IPS-20b (cell line): ENCODE data around the gene GPATCH2.

ENCODE experiments used
- H3K27ac ChIP-seq: one replicate; pipeline ENCODE4 v1.5.1; 2013; ENCODE audit warnings: low read length
- H3K27me3 ChIP-seq: 2 replicates; pipeline ENCODE4 v1.6.1; 2013; ENCODE audit warnings: mild to moderate bottlenecking, low read length, inconsistent platforms; ENCODE audit not compliant: insufficient read depth
- H3K36me3 ChIP-seq: 2 replicates; pipeline ENCODE4 v1.6.1; 2013; ENCODE audit warnings: low read depth, mild to moderate bottlenecking, inconsistent platforms, low read length, moderate library complexity; ENCODE audit not compliant: insufficient read depth
- H3K4me1 ChIP-seq: 2 replicates; pipeline ENCODE4 v1.6.1; 2013; ENCODE audit warnings: mild to moderate bottlenecking, control low read depth, inconsistent platforms, low read length, moderate library complexity; ENCODE audit not compliant: insufficient read depth
- H3K4me3 ChIP-seq: 2 replicates; pipeline ENCODE4 v1.5.1; 2013; ENCODE audit warnings: mild to moderate bottlenecking, low read length, inconsistent platforms
- H3K9ac ChIP-seq: 2 replicates; pipeline ENCODE4 v1.6.1; 2013; ENCODE audit warnings: low read depth, mild to moderate bottlenecking, inconsistent platforms, low read length, moderate library complexity
- H3K9me3 ChIP-seq: 2 replicates; pipeline ENCODE4 v1.6.1; 2013; ENCODE audit warnings: mild to moderate bottlenecking, low read depth, low read length, inconsistent platforms; ENCODE audit not compliant: insufficient read depth

The GPATCH2 gene

DNA sequence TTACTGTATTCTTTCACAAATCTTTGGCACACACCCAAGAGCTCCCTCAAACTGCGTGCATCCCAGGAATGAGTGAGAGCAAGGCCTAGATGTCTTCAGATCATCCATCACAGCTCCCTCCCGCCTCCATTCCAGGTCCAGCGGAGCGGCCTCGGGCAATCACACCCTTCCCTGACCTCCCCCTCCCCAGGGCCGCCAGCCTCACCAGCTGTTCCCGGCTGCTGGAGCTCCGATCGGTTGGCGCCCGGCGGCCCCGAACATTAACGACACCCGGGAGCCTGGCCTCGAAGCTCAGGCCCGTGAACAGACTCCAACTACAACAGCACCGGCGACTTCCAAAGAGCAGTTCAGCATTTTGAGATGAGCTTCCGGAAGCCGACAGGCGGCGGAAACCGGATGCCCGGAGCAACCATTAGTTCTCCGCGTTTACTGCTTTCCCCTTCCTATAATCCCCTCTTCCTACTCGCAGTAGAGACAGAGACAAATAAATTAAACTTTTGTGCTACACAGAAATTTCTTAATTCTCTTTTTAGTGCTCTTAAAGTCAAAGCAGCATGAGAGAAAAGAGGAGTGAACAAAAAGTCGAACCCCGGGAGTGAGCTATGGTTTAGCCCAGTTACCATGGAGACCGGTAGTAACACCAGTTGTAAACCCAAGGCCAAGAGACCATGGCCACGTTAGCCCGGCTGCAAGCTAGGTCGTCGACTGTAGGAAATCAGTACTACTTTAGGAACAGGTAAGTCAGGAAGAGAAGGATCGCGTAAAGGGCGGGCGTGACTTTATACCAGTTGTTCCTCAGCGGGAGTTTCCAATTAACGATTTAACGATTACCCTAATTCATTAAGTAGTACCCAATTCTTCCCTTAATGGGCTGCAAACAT is at the start of gene GPATCH2, which contains the start of gene SPATA17:
Gene GPATCH2 (minus strand): TSS at position 380 of the 881 bp plus-strand sequence. CDS start 119 bp downstream, at position 261.
Gene SPATA17 (plus strand): TSS at position 634 of the 881 bp plus-strand sequence. CDS start 35 bp downstream, at position 669.
- H3K27me3 ChIP-seq = no peaks in the 10 kb centered on the region
- H3K27ac ChIP-seq = peak within 1 kb of the TSS; percentile 95
- H3K4me1 ChIP-seq = peaks cover 3% of the 10 kb centered on the region
- H3K9me3 ChIP-seq = no peaks in the 10 kb centered on the region
- H3K36me3 ChIP-seq = no peaks in the 10 kb centered on the region
- peak within 1 kb of the TSS; percentile 99 for H3K9ac ChIP-seq
- H3K4me3 ChIP-seq = peak within 1 kb of the TSS; percentile 87

DNA sequence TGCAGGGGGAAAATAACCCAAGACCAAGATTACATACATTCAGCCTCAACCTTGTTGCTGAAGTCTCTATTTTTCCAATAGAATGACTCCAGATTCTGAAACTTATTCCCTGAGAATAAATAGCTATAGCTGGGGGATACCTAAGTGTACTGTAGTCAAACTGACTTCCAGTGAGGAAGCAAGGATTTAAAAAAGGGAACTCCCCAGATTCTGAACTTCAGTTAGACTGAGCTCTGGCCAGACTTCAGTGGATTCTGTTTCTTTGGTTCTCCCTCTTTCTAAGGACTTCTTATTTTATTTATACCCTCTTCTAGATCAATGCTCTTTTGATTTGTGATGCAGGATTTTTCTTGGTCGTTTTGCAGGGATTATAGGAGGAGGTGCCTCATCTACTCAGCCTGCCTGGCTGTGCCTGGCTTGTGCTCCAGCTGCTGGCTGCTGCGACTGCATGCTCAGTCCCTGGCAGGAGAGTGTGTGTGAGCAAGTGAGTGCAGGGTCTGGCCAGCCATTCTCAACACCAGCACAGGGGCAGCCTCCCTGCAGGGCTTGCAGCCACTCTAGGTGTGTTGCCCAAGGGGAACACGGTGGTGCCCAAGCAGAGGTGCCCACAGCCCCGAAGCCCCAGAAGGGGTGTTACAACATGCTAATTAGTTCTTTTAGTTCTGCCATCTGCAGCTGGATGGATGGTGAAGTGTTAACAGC is 43.3 kb upstream of the GPATCH2 start:
- no peak overlapping the region for H3K4me3 ChIP-seq
- H3K4me1 ChIP-seq = no peaks in the 10 kb centered on the region
- H3K27ac ChIP-seq = no peak overlapping the region
- H3K9me3 ChIP-seq = no peaks in the 10 kb centered on the region
- no peak overlapping the region for H3K9ac ChIP-seq
- no peaks in the 10 kb centered on the region for H3K36me3 ChIP-seq
- no peaks in the 10 kb centered on the region for H3K27me3 ChIP-seq

DNA sequence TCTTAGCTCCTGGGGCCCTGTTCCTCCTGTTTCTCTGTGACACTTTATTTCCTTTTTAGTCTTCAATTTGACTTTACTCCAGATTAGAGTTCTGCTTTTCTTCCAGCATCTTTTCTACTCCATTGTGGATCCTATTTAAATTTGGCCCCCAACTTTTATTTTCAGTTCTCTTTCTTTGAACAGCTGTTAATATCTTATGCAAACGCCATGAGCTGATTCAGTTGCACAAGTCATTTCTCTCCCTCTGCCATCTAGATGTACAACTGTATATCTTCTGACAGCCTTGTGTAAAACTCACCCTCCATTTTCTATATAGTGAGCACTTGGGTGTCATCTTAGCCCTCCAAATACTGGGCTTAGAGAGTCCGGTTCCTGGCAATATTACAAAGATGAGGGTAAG is 42.5 kb upstream of the GPATCH2 start:
- H3K36me3 ChIP-seq = no peaks in the 10 kb centered on the region
- no peak overlapping the region for H3K4me3 ChIP-seq
- no peak overlapping the region for H3K27ac ChIP-seq
- peaks cover 3% of the 10 kb centered on the region; the same call in 1 of the 2 replicates for H3K4me1 ChIP-seq
- H3K9ac ChIP-seq = no peak overlapping the region
- no peaks in the 10 kb centered on the region for H3K9me3 ChIP-seq
- no peaks in the 10 kb centered on the region for H3K27me3 ChIP-seq

DNA sequence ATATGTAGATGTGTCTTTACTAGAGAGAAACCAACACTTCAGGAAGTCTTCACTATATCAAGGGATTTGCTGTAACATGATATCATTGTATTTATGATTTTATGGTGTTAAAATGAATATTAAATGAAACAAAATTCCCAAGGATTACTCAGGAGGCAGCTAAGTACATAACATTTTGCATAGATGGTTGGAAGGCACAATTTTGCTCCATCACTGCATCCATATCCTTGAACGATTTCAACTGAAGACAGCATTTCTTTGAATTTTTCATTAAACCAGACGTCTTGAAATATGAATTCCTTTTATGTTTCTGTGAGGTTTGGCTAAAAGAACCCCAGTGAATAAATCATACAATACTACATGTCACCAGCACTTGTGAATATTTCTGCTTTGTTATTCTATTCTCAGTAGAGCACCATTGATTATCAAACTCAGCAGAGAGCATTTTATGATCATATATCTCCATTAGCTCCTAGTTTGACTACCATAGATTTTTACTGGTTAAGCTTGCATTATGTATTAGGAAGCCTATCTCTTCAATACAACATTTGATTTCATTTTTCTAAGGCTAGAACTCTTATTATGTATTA is 37.6 kb upstream of the GPATCH2 start:
- H3K9me3 ChIP-seq = no peaks in the 10 kb centered on the region
- no peaks in the 10 kb centered on the region for H3K27me3 ChIP-seq
- no peak overlapping the region for H3K9ac ChIP-seq
- peaks cover 5% of the 10 kb centered on the region; the same call in 1 of the 2 replicates for H3K4me1 ChIP-seq
- H3K36me3 ChIP-seq = no peaks in the 10 kb centered on the region
- no peak overlapping the region for H3K27ac ChIP-seq
- H3K4me3 ChIP-seq = no peak overlapping the region

DNA sequence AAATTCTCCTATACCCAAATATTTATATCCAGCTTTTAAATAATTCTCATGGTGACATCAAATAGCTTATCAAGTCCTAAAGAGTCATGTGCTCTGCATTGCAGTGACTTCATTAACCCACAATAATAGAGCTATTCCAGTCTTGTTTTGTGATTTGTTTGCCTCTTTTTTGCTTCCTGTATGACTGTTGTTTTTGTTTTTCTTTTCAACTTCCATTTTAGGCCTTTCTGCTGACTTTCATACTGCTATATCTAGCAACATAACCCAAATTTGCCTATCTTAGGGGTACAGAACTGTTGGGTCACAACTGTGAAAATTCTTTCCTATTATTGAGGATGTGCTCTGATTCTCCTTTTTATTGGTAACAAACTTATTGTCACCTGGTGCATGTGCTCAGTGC is 30.5 kb upstream of the GPATCH2 start:
- no peaks in the 10 kb centered on the region for H3K4me1 ChIP-seq
- H3K4me3 ChIP-seq = no peak overlapping the region
- no peaks in the 10 kb centered on the region; the same call in 1 of the 2 replicates for H3K9me3 ChIP-seq
- no peaks in the 10 kb centered on the region for H3K27me3 ChIP-seq
- no peak overlapping the region for H3K9ac ChIP-seq
- no peaks in the 10 kb centered on the region for H3K36me3 ChIP-seq
- H3K27ac ChIP-seq = no peak overlapping the region

DNA sequence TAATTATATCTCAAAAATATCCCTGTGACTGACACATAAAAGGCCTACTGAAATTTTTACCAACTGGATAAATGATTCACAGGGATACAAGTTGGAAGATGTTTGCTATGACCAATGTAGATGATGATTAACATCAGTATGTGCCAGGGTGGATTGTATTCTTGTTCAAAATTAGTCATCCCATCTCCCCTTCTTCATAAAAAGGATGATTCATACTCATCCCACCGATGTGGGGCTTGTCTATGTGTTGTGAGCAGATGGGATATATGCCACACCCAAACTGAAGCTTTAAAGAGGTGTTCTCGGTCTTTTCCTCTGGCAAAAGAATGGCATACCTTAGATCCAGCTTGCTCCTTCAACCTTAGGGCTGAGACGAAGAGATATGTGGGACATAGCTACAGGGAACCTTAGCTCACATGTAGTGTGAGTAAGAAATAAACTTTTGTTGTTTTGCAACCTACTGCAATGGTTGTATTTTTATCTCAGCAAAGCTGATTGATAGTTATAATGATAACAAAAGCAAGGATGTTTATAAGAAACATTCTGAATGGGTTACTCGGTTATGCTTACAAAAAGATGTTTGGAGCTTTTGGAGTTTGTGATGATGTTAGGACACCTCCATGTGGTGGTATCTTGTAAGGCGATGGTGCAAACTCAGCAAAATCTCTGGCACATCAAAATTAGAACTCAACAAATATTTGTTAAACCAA is 29.6 kb upstream of the GPATCH2 start:
- no peaks in the 10 kb centered on the region for H3K27me3 ChIP-seq
- no peaks in the 10 kb centered on the region for H3K36me3 ChIP-seq
- no peak overlapping the region for H3K9ac ChIP-seq
- no peaks in the 10 kb centered on the region for H3K4me1 ChIP-seq
- no peak overlapping the region for H3K4me3 ChIP-seq
- H3K9me3 ChIP-seq = no peaks in the 10 kb centered on the region; the same call in 1 of the 2 replicates
- no peak overlapping the region for H3K27ac ChIP-seq

DNA sequence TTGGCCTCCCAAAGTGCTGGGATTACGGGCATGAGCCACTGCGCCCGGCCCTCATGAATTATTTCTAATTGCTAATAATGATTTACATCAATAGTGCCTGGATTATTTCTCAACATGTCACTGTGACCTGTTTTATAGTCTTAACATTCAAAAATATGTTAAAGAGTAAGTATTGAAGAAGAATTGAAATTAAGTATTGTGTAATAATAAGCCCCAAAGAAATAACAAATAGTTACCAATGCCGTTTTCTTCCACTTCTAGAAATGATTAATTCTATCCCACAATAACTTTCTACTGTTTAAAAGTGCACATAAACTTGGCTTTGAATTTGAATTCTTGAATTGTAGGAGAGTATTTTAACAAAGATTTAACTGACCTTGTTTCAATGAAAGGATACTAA is 19.8 kb upstream of the GPATCH2 start:
- Histone ChIP-seq H3K4me3 (no peak overlapping the region), H3K9ac (no peak overlapping the region), H3K9me3 (no peaks in the 10 kb centered on the region), H3K4me1 (no peaks in the 10 kb centered on the region), H3K27ac (no peak overlapping the region), H3K27me3 (no peaks in the 10 kb centered on the region), H3K36me3 (no peaks in the 10 kb centered on the region)

DNA sequence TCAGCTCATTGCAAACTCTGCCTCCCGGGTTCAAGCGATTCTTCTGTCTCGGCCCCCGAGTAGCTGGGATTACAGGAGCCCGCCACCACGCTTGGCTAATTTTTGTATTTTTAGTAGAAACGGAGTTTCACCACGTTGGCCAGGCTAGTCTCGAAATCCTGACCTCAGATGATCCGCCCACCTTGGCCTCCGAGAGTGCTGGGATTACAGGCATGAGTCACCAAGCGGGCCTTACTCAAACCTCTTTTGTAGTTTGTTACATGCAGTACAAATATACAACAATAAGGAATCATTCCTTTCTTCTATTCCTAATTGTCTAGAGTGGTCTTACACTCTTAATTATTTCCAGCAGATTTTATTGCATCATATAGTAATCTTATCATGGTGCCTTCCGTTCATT is 16.9 kb upstream of the GPATCH2 start:
- no peaks in the 10 kb centered on the region for H3K27me3 ChIP-seq
- H3K4me1 ChIP-seq = no peaks in the 10 kb centered on the region
- no peaks in the 10 kb centered on the region for H3K9me3 ChIP-seq
- H3K4me3 ChIP-seq = no peak overlapping the region
- H3K9ac ChIP-seq = no peak overlapping the region
- no peaks in the 10 kb centered on the region for H3K36me3 ChIP-seq
- H3K27ac ChIP-seq = no peak overlapping the region

DNA sequence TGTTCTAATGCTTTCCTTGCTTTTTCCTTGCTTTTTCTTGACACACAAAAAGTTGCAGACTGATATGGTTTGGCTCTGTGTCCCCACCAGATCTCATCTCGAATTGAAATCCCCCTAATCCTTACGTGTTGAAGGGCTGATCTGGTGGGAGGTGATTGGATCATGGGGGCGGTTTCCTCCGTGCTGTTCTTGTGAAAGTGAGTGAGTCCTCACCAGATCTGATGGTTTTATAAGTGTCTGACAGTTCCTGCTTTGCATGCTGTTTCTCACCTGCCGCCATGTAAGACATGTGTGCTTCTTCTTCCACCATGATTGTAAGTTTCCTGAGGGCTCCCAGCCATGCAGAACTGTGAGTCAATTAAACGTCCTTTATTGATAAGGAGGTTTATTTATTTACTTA is 11.6 kb upstream of the GPATCH2 start:
- H3K27me3 ChIP-seq = no peaks in the 10 kb centered on the region
- no peaks in the 10 kb centered on the region for H3K4me1 ChIP-seq
- no peaks in the 10 kb centered on the region for H3K9me3 ChIP-seq
- no peak overlapping the region for H3K9ac ChIP-seq
- H3K36me3 ChIP-seq = no peaks in the 10 kb centered on the region
- H3K4me3 ChIP-seq = no peak overlapping the region
- H3K27ac ChIP-seq = no peak overlapping the region

DNA sequence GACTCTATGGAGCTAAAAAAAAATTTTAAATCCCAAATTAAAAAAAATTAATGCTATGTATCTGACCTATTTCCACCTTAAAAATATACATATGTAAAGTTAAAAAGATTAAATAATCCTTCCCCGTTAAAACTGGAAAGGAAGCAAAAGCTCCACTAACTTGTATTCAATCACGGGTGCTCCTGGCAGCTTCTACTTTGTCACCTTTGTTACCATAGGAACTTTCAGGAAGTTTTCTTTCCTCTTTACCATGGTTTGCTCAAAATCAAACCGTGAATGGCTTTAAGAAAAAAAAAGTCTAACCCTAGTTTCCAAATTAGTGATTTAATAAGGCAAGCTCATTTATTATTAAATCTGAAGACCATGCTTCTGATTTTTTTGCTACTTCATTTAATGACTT is 3.5 kb downstream of the GPATCH2 start:
- no peaks in the 10 kb centered on the region for H3K36me3 ChIP-seq
- no peak overlapping the region for H3K9ac ChIP-seq
- H3K4me3 ChIP-seq = no peak overlapping the region
- H3K27ac ChIP-seq = no peak overlapping the region
- peaks cover 3% of the 10 kb centered on the region for H3K4me1 ChIP-seq
- no peaks in the 10 kb centered on the region for H3K27me3 ChIP-seq
- no peaks in the 10 kb centered on the region for H3K9me3 ChIP-seq

DNA sequence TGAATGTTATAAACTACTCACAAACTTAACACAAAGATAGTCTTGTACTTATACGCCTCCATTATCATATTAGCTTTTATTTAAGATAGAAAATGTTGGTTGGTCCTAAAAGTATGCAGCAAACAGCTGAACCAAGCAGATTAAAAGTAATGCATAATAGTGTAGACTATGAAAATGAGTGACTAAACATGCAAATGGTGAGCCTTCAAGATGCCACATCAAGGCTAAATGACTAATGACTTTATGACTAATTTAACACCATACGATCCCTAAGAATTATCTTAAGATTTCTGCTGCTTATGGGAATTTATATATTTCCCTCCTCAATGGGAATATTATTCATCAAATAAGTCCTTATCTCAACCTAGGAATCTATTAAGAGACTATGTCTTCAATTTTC is 4.6 kb downstream of the GPATCH2 start:
- Histone ChIP-seq H3K4me1 (peaks cover 8% of the 10 kb centered on the region), H3K36me3 (no peaks in the 10 kb centered on the region), H3K27me3 (no peaks in the 10 kb centered on the region), H3K9ac (no peak overlapping the region), H3K4me3 (no peak overlapping the region), H3K27ac (no peak overlapping the region), H3K9me3 (no peaks in the 10 kb centered on the region)
